GM19468 (cell line): ENCODE results near the gene CTPS1.

Source experiments
- ATAC-seq: cut with Tn5 transposase; IDR thresholded peaks from one replicate; pipeline ENCODE4 v1.9.1; 2021; ENCODE audit warnings: mild to moderate bottlenecking, moderate library complexity, moderate number of reproducible peaks; ENCODE audit not compliant: unreplicated experiment; ENCODE audit errors: extremely low read depth

Gene CTPS1

DNA sequence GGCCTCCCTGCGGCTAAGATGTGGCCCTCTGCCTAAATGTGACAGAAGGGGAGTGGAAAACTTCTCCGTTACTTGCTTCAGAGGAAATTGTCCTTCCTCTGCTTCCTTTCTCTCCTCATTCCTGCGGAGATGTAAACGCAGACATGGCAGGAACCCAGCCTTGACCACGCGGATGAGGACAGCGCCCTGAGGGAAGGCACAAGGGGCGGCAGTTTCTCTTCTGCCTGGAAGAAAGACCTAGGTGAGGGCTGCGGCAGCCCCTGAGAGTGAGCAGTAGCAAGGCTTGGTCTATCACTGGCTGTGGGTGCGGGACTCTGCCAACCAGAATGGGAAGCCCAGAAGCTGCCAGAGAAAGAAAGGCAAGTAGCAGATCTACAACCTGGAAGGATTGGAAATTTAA lies 14.0 kb upstream of the CTPS1 start:
- ATAC-seq = no peak

DNA sequence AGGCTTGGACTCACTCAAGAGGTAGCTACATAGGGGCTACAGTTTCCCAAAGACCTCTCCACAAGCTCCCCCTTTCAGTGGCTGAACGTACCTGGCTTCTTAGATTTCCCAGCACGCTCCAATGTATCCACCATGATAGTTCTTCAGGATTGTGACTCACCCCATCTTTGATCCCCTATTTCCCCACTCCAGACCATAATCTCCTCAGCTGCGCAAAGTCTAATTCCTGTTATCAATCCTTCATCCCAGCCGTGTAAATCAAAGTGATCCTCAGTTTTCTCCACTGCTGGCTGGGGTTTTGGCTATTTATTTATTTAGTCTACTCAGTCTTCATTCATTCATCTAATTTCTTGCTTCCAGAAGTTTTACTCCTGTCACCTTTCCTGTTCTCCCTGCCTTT lies 13.1 kb upstream of the CTPS1 start:
- no peak for ATAC-seq

DNA sequence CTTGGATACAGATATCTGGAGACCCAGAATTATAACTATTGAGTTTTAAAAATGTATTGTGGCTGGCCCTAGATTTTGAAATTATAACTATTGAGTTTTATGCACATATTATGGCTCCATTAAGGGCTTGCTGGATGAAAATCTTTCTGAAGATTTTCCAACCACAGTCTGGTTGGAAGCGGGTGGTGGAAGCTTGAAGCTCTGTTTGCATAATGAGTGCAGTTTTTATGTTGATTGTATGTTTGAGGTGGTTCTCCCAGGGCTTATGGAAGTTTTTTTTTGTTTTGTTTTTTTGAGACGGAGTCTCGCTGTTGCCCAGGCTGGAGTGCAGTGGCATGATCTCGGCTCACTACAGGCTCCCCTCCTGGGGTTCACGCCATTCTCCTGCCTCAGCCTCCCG lies 10.1 kb upstream of the CTPS1 start:
- ATAC-seq = no peak

DNA sequence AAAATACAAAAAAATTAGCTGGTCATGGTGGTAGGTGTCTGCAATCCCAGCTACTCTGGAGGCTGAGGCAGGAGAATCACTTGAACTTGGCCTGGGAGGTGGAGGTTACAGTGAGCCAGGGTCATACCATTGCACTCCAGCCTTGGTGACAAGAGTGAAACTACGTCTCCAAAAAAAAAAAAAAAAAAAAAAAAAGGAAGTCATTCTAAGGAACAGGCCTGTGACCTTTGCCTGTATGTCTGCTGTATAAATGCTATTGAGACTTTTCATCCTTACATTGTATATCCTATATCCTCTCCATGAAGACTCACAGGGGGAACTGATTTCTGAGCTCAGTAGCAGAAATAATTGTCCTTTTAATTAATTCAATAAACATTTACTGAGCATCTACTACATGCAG lies 7.5 kb upstream of the CTPS1 start:
- ATAC-seq = no peak

DNA sequence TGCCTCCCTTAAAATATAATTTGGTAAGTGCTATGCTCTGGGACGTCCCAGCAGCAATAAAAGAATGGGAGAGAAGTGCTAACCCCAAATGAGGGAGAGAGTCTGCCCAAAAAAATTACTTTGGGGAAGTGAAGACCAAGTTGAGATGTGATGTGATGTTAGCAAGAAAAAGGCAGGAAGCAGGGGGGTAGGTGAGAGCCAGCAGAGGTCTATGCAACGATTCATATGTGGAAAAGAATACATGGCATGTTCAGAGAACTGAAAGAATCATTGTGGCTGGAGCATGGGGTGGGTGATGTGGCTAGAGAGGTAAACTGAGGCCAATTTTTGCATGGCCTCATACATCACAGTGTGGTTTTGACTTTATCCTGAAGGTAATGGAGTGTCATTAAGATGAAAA lies 5.6 kb upstream of the CTPS1 start:
- ATAC-seq = no peak

DNA sequence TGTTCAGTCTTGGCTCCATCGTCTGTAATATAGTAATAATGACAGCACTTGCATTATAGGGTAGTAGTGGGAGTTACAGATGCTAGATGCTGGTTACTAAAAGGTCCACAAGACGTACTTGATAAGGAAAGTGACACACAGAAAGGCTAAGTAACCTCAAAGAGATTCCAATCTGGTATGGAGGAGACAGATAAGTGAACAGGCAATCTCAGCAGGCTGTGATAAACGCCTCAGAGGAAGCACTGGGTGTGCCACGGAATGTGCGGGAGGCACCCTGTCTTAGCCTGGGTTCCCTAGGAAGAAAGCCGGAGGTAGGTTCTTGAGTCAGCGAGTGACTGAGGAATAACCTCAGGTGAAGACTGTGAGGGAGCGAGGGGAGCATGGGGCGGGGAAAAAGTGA lies 4.6 kb upstream of the CTPS1 start:
- ATAC-seq = no peak

DNA sequence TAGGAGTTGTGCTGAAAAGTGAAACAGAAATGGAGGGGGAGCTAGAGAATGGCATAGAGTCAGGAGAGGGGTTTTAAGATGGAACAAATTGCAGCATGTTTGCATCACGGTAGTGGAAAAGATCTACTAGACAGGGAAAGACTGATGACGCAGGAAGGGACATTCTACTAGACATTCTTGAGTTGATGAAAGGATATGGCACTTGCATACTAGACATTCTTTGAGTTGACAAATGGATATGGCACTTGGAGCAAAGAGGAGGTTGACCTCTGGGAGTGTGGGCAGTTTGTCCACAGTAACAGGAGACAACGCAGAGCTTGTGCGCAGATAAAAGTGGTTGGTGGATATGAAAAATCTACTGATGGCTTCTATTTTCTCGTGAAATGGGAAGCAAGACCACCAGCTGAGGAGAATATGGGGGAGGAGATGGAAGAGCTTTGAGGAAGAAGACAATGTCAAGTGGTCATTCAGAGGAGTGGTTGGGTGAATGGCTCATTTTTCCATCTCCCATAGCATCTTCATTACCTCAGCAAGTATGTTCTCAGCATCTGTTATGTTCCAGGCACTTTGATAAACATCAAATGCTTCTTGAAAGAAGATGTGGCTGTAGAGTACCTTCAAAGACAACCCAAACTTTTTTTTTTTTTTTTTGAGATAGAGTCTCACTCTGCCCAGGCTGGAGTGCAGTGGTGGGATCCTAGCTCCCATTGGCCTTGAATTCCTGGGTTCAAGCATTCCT lies 2.4 kb upstream of the CTPS1 start:
- ATAC-seq = no peak

DNA sequence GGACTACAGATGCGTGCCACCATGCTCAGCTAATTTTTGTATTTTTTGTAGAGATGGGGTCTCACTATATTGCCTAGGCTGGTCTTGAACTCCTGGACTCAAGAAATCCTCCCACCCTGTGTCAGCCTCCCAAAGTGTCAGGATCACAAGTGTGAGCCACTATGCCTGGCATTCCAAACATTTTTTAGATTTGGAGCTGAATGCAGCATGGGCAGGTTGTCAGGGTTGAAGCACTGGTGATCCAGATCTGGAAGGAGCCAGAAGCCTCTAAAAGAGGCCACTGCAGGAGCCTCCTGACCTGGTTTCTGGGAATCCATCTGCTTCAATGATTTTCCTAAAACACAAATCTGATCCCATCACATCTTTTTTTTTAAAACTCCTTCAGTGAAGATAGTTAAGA lies 1.8 kb upstream of the CTPS1 start:
- no peak for ATAC-seq

DNA sequence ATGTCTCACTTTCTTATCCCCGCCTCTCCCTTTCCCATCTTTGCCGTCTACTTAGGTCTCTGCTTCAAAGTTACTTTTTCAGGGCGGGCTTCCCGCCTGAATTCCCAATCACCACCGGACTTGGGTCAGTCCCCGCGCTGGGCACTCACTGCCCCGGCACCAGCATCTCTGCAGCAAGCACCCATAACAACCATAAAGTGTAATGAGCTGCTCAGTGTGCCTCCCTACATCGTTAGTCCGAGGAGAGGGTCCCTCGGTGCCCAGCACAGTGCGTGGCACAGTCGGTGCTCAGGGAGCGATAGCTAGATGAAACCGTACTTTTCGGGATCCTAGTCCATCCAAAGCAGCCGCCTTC lies 633 bp upstream of the CTPS1 start:
- ATAC-seq = no peak

DNA sequence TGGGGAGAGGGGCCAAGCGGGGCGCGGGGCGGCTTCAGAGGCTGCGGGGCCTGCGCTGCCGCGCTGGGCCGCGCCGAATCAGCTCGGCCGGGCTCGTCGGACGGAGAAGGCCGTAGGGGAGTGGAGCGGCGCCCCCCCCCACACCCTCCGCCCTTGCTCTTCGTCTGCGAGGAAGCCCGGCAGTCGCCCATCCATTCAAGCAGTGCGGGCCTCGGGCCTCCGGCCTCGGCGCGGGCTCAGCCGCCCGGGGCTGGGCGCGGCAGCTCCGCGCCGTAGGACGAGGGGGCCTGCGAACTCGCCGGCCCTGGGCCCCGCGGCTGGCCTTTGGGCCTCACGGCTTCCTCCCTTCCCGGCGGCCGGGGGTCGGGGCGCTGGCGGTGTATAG lies 564 bp downstream of the CTPS1 start:
- ATAC-seq = no peak

DNA sequence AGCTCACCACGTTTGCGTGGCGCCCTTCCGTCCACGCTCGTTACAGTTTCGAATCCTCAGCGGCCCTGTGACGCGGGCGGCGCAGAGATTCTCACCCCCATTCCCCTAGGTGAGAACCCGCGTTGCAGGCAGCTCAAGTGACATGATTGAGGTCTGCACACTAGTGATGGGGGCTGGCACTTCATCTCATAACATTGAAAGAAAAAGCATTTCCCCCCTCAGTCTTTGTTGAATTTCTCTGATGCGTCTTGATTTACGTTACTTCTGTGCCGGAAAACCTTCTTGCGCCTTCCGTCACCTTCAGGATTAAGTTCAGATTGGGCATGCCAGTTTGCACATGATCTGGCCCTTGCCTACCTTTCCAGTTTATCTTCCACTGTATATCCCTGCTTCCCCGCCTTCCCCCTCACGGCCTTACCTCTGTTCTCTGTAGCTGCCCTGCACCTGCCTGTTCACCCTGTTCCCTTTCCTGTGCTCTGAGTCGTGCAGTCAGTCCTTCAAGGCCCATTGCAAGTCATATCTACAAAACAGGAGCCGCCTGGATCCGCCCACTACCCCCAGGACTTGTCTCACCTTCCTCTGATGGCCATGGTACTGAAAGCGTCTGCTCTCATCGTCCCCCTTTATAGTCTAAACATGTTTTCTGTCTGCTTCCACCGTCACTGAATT lies 1.1 kb downstream of the CTPS1 start:
- ATAC-seq = no peak

DNA sequence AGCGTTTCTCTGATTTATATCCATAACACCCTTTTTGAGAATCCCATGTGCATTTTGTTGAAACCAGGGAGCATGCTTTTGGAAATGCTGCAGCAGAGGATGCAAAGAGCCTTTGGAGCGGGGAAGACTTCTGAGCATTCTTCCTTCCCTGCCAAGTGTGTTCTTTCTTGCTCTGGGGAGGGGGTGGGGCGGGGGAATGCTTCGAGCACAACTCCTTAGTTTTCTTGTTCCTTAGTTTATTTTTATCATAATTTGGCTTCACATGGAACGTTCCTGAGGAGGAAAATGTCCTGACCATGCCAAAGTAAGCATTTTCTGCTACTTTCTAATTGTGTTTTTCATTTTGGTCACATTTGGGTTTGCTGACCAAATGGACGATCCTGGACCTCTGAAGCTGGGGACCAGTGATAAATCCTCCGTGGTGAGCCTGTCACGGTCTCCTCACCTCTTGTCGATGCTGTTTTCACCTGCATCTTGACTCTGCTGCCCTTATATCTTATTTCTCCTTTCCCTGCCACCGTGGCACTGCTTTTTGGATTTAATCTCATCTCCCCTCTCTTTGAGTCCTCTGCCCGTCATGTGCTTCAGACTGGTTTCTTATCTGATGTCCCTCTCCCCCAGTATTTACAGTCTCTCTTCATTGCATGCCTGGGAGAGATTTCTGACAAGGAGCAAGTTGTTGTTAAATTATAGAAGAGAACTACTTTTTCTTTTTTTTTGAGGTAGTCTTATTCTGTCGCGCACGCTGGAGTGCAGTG lies 2.4 kb downstream of the CTPS1 start:
- ATAC-seq = no peak

DNA sequence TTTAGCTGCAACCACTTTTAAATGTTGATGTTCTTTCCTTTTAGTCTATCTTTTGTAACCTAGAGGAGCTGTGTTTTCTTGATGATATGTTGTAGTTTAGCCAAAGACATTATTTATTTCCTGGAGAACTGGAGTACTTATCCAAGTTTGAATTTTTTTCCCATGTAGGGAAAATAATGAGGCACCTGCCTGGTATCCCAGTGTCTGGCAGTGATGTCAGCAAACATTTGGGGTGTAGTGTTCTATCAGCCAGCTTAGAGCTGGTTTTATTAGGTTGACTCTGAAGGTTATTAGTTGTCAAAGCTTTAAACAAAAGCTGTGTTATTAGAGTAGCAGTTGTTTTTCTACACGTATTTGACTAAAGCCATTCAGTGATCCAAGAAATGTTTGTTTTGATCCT lies 3.2 kb downstream of the CTPS1 start:
- ATAC-seq = no peak

DNA sequence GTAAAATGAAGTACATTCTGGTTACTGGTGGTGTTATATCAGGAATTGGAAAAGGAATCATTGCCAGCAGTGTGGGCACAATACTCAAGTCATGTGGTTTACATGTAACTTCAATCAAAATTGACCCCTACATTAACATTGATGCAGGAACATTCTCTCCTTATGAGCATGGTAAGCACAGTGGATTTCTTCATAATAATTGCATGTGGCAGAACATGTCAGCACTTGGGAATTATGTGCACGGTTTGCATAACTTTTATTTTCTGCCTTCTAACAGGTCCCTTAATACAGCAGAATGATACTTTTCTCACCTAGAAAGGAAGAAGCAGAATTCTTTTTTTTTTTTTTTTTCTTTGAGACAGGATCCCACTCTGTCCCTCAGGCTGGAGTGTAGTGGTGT lies 3.8 kb downstream of the CTPS1 start:
- no peak for ATAC-seq

DNA sequence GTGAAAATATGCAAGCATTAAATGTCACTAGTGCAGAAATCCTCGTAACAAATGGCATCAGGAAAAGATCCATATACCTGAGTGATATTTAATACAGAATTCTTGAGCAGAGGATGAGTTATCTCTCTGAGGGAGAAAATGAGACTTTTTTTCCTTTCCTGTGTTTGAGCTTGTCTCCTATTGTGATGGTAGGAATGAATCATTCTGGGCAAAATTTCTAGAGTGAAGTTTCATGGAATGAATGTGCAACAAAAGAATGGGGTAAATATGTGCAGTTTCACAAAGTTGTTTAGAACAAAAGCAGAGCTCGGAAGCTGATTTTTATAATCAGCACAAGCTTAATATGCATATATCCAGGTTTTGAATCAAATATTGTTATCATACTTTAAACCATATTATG lies 4.6 kb downstream of the CTPS1 start:
- no peak for ATAC-seq

DNA sequence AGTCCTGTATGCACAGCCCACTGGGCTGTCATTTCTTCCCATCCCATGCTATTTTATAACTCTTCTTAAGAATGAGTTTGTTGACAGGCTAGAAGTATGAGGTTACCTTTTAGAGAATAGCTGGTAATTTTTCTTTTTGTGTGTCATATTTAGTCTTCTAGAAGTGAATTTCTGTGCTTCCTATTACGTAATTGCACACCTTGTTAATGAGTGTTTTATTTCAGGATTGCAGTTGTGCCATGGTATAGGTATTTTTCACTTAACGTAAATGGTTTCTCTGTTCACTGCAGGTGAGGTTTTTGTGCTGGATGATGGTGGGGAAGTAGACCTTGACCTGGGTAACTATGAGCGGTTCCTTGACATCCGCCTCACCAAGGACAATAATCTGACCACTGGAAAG lies 5.0 kb downstream of the CTPS1 start:
- no peak for ATAC-seq

DNA sequence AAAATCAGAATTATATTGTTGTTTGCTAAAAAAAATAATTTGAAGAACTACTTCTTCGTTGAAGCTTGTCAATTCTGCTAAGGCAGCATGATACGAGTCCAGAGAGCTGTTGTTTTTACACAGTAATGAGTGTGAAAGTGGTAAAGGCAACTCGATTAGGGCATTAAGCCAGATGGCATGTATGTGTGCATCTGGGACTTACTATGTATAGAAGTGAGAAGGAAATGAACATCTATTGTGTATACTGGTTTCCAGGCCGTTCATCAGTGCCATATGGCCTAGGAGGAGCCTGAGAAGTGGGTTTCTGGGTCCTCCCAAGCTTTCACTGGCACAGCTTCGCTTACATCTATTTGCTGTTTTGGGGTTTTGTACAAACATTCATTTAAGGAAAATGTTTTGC lies 5.7 kb downstream of the CTPS1 start:
- ATAC-seq = no peak

DNA sequence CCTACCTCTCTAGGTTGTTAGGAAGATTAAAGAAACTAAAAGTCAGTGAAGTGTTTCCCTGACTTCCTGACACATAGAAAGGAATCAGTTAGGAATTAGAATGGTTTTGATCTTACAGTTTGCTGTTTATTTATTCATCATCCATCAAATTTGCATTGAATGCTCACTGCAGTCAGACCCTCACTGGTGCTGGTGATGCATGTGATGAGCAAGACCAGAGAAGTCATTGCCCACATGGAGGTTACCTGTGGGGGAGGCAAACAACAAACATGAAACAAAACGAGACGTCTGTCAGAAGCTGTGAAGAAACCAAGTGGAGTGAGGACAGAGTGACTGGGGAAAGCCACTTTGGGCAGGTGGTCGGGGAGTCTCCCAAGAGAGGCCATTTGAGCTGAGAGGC lies 6.4 kb downstream of the CTPS1 start:
- no peak for ATAC-seq

DNA sequence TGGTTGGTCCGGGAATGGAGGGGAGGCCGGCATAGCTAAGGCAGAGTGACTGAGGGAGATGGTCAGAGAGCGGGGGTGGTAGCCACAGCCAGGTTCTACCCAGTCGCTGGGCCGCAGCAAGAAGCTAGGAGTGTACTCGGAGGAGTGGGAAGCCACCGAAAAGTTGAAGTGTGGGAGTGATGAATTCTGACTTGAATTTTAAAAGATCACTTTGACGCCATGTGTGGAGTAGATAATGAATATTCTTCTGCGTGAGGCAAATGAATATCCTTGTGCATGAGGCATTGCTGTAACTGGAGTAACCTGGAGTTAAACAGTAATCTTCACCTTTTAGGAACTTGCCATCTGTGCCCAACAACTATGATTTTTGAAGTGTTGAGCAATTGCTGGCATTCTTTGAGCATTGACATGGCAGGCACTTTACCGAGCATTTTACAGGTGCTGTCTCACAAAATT lies 6.9 kb downstream of the CTPS1 start:
- ATAC-seq = no peak

DNA sequence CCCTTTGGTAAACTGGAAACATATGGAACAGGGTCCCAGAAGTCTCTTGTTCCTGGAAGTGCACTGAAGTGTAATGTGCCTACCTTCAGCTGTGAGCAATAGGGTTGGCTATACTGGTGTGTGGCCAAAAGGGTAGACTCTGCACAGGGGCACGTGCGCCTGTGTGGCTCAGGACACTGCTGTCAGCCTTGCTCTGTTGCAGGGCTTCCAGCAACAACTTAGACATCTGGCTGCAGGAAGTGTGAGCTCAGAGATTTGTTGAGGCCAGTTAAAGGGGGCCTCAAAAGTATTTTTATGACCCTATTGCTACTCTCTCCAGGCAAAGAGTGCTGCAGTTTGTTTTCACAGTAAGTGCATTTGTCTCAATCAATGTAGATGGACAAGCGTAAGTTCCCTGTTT lies 7.5 kb downstream of the CTPS1 start:
- ATAC-seq = no peak

DNA sequence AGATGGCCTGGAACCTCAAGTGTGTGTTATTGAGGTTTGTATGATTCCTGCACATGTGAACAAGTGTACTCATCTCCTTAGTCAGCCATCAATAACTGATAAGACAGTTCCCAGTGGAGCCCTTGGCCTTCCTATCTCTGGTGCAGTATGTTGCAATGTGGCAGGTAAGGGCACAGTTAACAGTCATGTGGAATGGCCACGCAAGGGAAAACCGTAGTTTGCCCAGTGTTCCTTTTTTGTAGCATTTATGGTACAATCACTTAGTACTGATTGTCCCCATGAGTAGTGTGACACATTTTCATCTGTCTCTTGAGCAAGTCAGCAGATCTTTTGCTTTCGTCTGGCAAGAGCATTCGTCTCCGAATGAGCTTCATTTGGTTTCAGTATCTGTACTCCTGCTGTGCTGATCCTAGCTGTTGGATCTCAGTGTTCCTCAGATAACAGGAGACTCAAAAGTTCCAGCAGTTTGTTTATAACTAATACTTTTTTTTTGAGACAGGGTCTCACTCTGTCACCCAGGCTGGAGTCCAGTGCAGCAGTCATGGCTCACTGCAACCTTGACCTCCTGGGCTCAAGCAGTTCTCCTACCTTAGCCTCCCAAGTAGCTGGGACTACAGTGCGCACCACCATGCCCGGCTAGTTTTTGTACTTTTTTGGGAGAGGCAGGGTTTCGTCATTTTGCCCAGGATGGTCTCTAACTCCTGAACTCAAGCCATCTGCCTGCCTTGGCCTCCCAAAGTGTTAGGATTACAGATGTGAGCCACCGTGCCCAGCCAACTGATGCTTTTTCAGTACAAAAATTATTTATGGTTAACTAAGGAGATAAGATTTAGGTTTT lies 8.2 kb downstream of the CTPS1 start:
- ATAC-seq = no peak
